Activated T-cell treated with anti-CD3 and anti-CD28 coated beads for 48 hours (primary cell): ENCODE measurements around the gene NELL2.
"Not testable (repeated sequence)": the region's sequence is repeated elsewhere in the genome, so short reads cannot be mapped to it uniquely, and the experiment has no call there.

ENCODE experiments used
- DNase-seq: peaks from one replicate; pipeline ENCODE4 v3.0.0-alpha.2; 2020; ENCODE audit warnings: low read depth

The NELL2 gene

DNA sequence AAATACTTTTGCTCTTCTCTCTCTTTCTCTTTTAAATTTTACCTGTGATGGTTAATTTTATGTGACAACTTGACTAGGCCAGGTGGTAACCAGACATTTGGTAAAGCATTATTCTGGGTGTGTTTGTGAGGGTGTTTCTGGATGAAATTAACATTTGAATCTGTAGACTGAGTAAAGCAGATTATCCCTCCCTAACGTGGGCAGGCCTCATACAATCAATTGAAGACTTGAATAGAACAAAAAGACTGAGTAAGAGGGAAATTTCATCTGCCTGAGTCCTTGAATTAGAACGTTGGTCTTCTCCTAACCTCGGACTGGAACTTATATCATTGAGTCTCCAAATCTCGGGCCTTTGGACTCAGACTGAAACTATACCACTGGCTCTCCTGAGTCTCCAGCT is 182.1 kb downstream of the NELL2 start:
- DNase-seq: no peak

DNA sequence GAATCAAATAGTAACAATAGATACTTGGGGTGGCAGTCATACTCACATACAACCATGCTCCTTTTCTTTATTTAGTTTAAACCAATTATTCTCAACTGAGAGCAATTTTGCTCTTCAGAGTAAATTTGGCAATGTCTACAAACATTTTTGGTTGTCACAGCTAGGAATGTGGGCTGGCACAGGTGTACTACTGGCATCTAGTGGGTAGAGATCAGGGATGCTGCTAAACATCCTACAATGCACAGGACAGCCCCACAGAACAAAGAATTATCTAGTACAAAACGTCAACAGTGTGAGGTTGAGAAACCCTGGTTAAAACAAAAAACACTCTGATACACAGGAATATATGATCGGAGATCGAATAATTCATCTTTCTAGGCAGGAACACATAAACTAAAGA is 186.5 kb downstream of the NELL2 start:
- DNase-seq: no peak

DNA sequence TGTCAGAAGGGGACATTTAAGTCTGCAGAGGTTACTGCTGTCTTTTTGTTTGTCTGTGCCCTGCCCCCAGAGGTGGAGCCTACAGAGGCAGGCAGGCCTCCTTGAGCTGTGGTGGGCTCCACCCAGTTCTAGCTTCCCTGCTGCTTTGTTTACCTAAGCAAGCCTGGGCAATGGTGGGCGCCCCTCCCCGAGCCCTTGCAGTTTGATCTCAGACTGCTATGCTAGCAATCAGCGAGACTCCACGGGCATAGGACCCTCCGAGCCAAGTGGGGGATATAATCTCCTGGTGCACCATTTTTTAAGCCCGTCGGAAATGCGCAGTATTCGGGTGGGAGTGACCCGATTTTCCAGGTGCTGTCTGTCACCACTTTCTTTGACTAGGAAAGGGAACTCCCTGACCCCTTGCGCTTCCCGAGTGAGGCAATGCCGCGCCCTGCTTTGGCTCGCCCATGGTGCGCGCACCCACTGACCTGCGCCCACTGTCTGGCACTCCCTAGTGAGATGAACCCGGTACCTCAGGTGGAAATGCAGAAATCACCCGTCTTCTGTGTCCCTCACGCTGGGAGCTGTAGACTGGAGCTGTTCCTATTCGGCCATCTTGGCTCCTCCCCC is 189.2 kb downstream of the NELL2 start:
- DNase-seq: not testable (repeated sequence)

DNA sequence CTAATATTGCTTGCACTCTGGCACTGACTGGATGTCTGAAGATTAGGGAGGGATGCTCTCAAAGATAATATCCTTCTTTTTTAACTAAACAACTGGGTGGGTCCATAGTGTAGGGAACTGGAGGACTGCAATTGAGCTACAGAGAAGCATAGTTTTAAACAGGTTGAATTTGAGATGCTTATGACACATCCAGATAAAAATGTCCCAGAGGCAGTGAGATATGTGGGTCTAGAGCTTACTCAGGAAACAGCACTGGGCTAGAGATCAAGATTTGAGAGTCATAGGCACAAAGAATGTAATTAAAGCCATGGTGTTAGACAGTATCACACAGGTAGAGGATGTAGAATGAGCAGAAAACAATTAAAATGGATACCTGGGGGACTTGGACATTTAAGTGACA is 198.4 kb downstream of the NELL2 start:
- no peak for DNase-seq

DNA sequence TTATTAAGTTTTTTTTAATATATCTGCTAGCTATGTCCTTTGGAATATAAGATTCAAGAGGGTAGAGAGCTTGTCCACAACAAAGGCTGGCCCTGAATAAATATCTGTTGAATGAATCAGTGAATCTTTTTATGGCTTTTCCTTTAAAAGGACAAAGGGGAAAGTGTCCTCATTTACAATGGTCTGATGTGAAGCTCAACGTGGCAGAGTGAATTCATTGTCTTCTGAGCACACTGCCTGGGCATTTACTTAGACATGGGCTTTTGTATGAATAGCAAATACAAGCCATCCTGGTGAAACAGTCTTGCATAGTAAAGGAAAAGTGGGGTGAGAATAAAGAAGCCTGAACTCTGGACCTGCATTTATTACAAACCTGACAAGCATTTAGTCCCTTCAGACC is 201.2 kb downstream of the NELL2 start:
- no peak for DNase-seq

DNA sequence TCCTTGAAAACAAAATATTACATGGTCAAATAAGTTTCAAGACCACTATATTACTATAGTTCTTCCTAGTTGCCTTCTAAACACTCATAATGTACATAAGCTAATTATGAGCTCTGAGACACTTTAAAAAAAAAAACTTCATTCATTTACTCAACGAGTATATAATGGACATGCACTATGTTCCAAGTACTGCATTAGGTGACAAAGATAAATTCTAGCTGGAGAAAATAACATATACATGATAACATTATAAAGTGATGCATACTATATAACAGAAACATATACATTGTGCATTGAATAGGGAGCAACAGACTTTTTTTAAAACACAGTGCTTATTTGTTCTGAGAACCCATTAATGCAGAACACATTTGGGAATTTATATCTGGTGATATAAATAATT is 202.3 kb downstream of the NELL2 start:
- DNase-seq: no peak

DNA sequence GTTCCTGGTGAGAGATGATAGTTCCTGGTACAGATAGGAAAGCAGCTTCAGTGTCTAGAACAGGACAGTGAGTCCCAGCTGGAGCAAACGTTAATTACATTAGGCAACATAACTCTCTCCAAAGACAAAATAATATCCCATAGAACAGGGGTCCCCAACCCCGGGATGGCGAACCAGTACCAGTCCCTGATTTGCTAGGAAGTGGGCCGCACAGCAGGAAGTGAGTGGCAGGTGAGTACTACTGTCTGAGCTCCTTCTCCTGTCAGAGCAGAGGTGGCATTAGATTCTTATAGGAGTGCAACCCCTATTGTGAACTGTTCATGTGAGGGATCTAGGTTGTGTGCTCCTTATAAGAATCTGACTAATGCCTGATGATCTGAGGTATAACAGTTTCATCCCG is 204.1 kb downstream of the NELL2 start:
- DNase-seq: no peak

DNA sequence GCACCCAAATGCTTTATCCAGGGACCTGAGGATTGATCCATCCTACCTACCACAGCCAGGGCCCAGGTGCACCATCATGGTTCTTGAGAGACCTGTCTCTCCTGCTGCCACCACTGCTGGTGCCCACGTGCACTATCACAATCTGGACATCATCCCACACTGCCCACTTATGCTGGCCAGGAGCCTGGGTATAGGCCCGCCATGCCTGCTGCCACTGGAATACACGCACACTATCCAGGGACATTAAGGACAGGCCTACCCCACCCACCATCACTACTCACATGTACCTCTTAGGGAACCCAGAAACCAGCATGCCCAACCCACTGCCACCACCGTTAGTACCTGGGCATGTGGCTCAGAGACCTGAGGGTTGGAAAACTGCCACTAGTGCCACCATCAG is 207.7 kb downstream of the NELL2 start:
- no peak for DNase-seq

DNA sequence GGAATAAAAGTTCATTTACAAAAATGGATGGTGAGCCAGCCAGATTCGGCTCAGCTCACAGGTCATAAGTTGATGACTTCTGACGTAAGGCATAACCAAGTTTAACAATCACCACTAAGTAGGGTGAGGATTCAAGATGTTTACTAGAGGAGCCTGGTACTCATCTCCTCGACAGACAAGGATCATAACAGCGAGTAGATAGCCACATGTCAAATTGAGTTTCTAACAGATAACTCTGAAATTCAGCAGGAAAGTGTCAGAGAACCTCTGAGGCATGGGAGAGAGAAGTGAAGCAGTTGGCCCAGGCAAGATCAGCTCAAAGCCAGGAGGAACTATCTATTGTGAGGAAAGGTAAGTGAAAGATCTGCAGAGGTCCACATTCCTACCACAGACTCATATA is 208.7 kb downstream of the NELL2 start:
- DNase-seq: no peak

DNA sequence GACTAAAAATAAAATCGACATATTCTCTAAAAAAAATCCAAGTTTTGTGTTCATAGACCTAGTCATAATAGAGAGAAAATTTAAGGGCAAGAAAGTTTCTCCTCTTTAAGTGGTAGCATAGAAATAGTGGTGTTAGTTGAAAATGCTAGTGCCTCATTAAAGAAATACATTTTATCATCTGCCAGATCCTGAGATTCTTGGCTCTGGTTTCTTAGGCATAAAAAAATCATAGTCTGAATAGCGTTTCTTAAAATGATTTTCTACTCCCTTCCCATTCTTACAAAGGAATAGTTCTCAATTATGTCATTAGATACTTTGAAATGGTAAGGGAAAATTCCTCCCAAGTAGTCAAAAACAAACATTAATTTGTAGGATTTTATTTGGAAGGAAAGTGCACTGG is 212.8 kb downstream of the NELL2 start:
- no peak for DNase-seq

DNA sequence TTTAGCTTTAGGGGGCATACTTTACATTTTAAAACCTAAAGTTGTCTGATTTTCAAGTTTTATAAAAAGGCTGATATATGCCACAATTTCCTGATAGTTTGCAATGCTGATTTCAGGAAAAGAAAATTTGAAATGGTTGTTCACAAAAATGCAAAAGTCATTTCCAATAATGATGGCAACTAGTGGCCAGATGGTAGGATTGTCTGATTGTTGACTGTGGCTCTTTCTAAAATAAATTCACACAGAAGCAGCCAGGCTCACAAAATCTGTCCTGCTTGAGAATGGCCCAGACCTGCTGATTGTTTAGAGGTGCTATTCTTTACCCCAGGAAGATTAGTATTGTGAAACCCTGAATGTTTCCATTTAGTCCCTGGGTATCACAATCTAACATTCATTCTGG is 220.3 kb downstream of the NELL2 start:
- DNase-seq: no peak

DNA sequence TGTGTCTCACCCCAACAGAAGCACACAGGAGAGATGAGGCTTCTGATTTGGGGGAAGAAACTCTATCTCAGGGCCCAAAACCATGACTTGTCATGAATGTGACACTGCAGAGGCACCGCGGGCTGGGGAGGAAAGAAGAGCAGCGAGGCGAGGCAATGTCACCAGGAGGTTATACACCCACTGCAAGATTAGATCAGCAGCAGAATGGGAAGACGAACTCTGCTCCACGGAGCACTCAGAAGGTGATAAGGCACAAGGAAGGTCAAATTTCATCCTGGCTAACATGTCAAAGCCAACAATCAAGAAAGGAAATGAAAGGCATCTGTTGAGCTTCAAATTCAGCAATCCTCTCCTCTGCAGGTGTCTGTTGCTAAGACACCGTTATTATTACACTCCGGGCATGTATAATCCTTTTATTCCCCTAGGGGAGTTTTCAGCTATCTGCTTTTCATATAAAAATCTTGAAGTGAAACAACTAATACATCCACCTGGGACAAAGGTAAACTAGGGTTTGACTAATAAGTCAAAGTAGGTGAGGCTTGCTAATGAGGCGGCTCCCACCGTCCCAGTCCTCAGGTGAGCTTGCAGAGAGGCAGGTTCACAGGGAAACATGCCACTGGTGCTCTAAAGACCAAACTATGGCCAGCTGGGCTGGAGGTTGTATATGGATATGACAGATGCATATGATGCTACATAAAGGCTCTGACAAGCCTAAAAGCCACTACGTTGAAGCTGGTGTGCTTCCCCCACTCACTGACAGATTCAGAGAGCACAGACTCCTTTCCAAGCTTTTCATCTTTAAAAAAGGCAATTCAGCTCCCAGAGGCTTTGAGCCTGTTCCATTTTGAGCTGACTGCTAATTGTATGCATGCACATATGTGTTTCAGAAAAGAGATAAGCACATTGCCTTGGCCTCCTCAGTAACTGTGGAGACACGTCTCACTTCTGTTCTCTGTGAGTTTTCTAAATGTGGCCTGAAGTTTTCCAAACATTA is 221.2 kb downstream of the NELL2 start:
- DNase-seq: no peak

DNA sequence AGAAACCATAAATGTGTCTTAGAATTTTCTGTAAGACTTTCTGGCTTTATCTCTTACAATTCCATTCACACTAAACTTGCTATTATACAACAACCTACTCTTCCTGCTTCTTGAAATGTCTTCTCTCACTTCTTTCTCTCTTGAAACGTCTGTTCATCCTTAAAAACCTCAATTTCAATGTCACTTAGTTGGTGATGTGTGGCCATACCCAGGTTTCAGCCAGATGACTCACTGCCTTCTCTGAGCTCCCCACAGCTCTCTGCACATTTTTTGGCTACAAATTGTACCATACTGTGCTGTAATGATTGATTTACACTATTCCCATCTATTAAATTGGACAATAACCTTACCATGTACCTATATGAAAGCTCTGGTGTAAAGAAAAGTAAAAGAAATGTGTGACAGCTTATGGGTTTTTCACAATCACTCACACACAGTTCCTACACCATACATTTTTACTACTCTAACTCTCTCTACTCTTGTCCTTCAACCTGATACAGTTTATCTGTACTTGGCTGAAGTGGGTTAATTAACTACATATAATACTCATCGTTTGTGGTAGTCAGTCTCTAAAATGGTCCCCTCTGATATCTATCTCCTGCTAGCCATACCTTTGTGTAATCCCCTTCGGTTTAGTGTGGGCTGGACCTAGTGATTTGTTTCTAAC is 222.1 kb downstream of the NELL2 start:
- DNase-seq: no peak

DNA sequence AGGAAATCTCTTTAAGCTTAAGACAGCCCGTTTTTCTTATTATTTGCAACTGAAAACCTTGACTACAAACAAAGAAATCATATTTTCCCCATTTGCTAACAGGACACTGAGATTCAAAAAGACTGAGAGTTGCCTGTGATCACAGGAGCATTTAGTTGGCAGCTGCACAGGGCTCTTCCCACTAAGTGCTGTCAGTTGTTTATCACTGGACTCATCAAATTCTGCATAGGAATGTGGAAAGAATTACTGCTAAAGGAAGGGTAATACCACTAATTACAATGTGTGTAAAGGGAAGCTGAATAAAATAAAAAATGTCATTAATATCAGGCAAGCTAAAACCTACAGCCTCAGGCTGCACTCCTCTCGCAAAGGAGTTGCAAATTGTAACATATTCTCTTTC is 226.4 kb downstream of the NELL2 start:
- DNase-seq: no peak

DNA sequence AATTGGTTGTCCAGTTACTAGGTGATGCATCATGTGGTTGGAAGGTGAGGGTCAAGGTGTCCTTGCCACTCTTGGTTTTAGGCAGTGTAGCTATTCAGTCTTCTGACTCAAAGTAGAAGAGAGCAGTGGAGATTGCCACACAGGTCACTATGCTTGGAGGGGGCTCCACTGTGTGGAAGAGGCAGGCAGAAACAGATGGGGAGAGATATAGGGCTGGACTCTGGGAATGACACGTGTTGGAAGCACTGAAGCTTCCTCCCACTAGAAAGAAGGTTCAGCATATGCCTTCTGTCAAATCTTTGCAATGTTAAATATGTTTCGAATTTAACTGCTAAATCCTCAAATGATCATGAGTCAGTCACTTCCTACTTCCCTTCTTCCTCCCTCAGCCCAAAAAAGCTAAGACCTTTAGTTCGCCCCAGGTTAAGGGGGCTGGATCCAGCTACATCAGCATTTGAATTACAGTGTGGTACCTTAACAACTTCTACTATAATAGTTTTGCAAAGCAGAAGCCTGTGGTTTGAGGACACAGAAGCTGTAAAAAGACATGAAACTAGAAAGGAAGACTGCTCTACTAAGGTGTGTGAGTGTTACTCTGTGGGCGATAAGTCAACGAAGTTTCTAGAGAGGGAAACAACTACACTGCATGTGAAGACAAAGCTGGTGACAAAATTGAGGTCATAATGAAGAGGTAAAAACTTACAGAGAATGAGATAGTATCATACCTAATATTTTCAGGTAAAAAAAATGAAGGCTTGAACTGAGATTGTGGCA is 228.0 kb downstream of the NELL2 start:
- no peak for DNase-seq

DNA sequence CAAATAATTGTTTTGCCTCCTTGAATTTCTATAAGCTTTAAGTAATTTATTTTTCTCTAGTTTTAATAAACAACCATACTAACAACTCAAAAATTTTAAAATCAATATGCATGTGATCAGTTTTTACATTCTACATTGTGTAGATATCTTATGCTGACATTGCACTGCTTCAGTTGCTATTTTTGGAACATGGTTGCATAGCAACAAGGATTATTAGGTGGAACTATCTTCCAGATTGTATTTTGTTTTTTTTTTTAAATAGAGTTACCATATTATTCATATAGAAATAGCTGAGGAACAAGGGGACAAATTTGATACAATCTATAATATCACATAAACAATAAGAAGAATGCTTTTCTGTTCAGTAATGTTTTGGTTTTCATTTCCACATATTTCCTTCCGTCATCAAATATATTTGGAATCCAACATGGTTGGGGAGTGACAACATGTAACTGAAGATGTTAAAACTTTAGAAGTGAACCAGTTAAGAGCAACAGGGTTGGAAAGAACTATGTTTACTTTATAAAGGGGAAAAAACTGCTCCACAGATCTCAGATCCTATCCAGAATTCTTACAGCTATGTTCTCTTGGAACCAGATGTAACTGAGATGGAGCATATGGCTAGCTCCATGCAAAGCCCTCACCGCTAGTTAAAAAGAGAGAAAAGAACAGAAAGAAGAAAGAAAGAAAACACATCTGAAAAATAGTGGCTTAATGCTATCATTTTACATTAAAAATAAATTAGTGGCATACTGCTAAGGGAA is 235.5 kb downstream of the NELL2 start:
- DNase-seq: no peak

DNA sequence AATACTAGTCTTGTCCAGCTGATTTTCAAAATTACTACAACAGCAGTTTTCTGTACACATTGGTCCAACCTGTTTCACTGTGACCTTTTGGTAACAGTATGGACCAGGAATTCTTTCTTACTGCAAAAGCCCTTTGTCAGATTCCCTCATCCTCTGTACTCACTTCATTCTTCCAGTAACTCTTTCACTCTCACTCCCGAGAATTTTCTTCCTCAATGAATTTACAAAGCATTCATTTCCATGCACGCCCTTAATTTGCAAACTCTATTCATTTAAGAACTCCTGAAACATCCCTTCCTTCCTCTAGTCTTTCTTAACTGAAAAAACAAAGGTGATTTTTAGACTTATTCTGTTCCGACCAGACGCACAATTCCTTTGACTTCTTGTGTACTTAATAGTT is 238.2 kb downstream of the NELL2 start:
- DNase-seq: no peak

DNA sequence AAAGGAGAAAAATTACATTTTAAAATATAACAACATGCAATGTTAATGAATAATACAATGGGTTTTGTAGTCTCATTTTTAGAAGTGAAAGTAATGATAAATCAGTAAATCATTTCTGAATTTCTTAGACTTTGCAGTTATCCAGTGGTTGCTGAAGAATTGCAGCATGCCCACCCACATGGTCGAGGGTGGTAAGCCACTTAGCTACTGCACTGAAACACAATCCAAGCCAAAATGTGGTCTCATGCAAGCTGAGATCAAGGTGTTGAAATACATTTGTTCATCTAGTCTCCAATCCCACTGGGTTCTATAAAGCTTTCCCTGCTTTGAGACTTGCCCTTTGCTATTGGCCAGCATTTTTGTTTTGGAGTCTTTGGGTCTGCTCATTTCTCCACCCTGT is 247.9 kb downstream of the NELL2 start:
- peak; percentile 9 for DNase-seq

DNA sequence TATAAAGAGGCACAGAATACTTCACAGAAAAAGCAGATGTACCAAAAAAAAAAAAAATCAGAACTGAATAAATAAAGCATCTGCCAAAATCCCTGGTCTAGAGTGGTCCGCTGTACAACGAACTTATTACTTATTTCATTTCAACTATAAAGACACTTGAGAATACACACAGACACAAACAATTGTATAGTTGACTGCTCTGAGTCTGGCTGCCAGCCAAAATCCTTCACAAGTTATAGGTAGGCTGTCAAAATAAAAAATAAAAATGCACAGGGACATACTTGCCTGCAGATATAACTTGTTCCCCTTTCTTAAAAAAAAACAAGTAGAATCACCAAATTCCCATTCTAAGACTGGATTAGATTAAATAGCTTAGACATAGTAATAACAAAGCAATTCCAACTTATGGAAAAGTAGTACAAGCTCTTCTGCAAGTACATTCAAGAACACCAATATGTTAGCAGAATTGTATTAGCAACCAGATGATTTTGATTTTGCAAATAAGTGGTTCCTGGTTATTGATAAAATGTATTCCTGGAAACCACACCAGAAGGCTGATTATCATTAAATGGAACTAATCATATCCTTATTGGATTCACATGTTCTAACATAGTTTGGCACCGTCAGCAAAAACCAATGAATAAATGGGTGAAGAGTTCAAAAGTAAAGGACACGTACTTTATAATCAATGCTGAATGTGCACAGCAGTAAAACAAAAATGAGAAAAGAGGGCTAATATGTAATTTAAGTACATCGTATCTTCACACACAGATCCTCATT is 248.5 kb downstream of the NELL2 start:
- DNase-seq: no peak

DNA sequence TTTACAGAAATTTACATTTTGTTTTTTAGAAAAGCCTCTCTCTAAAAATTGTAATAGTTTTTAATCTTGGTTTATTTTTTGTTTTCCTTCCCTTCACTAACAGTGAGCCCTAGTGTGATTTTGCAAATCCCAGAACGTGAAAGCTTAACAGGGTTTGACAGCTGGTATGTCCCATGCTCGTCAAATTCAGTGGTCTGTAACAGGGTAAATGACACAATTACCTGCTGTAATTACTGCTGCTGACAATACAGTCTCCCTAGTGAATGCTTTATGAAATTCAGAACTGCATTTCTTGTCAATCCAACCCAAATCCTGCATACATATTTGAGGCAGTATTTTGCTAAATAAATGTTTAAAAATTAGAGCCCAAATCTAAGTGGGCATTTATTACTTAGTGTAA is 249.2 kb downstream of the NELL2 start:
- no peak for DNase-seq

DNA sequence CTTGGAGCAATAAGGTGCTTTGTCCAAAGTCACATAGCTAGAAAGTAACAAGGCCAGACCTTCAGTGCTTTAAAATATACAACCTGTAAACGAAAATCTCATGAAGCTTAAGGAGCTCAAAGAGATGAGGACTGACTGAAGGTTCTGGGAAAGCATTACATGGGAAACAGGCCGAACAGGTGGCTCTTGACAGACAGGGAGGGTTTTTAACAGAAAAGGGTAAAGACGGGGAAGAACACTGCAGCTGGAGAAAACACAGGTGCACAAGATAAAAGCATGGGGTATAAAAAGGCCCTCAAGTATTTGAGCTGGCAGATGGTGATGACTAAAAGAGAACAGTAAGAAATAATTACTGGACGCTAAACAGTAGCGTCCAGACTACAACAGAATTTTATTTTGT is 257.2 kb downstream of the NELL2 start:
- DNase-seq: no peak
